NCI-H82 treated with DMSO at 0.1 percent for 48 hours (cell line): ENCODE measurements around the gene FXYD3.
"Not testable (repeated sequence)": the region's sequence is repeated elsewhere in the genome, so short reads cannot be mapped to it uniquely, and the experiment has no call there.

Source experiments
- DNase-seq: peaks from one replicate; lab custom pipeline; 2025; ENCODE audit not compliant: unreplicated experiment; lab: John Stamatoyannopoulos, UW

FXYD3 gene

DNA sequence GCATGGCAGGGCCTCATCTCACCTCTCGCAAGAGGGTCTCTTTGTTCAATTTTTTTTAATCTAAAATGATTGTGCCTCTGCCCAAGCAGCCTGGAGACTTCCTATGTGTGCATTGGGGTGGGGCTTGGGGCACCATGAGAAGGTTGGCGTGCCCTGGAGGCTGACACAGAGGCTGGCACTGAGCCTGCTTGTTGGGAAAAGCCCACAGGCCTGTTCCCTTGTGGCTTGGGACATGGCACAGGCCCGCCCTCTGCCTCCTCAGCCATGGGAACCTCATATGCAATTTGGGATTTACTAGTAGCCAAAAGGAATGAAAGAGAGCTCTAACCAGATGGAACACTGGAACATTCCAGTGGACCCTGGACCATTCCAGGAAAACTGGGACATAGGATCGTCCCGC is 8.0 kb downstream of the FXYD3 start:
- no peak for DNase-seq

GRCh38 chr19:35124098-35125060 is 8.8 kb downstream of the FXYD3 start:
- DNase-seq: no peak

DNA sequence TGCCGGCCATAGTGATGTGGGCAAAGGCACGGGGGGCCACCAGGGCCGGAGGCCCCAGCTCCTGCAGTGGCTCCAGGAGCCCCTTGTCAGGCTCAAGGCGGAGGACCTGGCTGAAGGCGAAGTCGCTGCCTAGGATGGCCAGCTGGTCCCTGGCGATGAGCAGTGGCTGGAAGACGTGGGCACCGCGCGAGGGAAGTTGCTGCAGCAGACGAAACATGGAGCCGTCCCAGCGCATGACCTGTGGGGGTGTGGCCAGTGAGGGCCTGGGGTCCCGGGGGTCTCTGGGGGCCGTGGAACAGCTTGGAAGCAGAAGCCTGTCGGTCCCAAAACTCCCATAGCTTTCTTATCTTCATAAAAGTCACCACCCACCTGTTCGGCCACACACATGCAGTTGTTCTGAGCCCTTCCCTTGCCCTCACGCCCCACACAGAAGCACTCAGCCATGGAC is 9.7 kb downstream of the FXYD3 start:
- DNase-seq: no peak

DNA sequence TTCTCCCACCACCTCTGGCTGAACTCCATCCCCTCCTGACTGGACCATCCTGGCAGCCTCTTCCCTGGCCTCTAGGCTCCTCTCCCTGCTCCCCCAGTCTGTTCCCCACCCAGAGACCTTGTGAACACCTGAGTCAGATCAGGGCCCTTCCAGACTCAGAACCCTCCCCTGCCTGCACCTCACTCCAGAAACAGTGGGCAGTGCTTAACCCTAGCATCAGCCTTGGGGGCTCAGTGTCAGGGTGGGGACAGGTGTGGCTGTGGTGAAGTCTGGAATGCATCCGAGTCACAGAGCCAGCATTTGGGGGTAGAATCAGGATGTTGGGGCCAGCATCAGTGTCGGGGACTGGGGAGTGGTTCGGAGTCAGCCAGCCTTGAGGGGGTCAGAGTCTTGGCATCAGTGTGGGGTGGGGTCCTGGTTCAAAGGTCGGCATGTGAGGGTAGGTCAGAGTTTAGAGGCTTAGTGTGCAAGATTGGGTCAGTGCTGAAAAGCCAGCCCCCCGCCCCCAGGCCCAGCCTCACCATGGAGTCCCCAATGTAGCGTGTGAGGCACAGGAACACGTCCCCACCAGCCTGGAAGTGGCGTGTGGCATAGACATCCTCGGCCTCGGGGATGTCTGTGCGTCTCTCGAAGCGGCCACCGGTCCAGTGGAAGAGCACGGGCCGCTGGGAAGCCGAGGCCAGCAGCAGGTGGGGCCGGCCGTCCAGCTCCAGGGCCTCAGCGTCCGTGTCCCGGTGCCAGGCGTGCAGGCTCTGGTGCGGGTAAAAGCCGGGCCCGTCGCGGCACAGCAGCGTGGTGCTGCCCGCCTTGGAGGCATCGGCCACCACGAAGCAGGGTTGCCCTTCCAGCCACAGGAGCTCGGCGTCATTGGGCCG is 10.4 kb downstream of the FXYD3 start:
- no peak for DNase-seq

- DNase-seq: no peak
Measured at GRCh38 chr19:35126624-35126959, 11.0 kb downstream of the FXYD3 start.

- no peak for DNase-seq
Measured at GRCh38 chr19:35127871-35128270, 12.2 kb downstream of the FXYD3 start.

GRCh38 chr19:35128398-35129057 is 12.9 kb downstream of the FXYD3 start:
- no peak for DNase-seq

DNA sequence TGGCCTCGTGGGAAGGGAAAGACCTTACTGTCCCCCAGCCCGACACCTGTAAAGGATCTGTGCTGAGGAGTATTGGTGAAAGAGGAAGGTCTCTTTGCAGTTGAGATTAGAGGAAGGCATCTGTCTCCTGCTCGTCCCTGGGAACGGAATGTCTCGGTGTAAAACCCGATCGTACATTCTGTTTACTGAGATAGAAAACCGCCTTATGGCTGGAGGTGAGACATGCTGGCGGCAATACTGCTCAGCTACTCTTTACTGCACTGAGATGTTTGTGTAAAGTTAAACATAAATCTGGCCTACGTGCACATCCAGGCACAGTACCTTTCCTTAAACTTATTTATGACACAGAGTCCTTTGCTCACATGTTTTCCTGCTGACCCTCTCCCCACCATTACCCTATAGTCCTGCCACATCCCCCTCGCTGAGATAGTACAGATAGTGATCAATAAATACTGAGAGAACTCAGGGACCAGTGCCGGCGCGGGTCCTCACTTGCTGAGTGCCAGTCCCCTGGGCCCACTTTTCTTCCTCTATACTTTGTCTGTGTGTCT is 14.2 kb downstream of the FXYD3 start:
- not testable (repeated sequence) for DNase-seq

- DNase-seq: no peak
Measured at GRCh38 chr19:35130761-35131720, 15.4 kb downstream of the FXYD3 start.

DNA sequence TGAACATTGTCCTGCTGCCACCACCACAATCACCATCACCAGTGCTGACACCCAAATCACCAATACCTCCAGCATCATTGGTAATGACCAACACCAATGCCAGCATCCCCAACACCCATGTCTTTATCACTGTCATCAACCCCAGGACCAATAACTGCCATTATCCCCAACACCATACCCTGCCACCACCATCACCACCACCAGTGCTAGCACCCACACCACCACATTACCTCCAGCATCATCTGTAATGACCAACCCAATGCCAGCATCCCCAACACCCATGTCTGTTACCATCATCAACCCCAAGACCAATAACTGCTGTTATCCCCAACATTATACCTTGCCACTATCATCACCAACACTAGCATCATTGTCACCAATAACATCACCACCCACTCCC is 16.6 kb downstream of the FXYD3 start:
- DNase-seq: no peak

DNA sequence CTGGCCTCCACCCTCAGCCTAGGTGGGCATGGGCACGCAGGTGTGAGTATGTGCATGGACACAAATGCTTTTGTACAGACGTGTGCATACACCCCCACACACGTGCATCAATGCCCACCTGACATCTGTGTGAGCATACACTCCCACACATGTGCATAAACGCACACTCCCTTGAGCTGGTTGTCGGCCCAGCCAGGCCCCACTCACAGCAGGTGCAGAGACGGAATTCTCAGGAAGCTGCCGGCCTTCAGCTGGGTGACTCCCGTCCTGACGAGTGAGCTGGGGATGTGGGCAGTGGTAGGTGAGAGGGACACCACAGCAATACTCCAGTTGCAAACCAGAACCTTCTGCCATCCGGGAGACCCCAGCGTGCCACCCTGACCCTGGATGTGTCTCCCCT is 18.2 kb downstream of the FXYD3 start:
- DNase-seq: no peak

- DNase-seq: no peak
Measured at GRCh38 chr19:35134601-35135242, 19.1 kb downstream of the FXYD3 start, which contains the start of gene LGI4. TSS of gene LGI4 (minus strand) at chr19:35135059. CDS start at chr19:35134680, 379 bp downstream.

DNA sequence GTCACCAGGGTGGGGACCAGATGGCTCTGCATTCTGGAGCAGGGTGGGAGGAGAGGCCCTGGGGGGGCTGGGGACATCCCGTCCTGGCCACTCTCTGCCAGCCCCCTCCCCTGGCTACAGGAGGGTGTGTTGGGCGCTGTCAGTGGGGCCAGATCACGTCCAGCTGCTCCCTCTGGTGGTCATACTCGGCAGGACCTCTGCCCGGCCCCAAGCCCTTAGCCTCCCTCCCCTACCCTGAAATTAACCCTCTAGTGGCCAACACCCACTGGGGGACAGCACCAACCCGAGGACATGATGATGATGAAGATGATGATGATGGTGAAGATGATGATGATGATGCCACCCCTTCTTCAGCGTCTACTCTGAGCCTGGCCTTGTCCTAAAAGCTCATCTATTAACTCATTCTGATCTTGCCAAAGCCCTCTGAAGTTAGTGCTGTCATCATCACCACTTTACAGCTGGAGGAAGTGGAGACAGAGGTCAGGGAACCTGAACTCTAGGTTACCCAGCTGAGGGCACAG is 19.8 kb downstream of the FXYD3 start:
- DNase-seq: peak; percentile 47

- DNase-seq: no peak
Measured at GRCh38 chr19:35136231-35136630, 20.6 kb downstream of the FXYD3 start.

DNA sequence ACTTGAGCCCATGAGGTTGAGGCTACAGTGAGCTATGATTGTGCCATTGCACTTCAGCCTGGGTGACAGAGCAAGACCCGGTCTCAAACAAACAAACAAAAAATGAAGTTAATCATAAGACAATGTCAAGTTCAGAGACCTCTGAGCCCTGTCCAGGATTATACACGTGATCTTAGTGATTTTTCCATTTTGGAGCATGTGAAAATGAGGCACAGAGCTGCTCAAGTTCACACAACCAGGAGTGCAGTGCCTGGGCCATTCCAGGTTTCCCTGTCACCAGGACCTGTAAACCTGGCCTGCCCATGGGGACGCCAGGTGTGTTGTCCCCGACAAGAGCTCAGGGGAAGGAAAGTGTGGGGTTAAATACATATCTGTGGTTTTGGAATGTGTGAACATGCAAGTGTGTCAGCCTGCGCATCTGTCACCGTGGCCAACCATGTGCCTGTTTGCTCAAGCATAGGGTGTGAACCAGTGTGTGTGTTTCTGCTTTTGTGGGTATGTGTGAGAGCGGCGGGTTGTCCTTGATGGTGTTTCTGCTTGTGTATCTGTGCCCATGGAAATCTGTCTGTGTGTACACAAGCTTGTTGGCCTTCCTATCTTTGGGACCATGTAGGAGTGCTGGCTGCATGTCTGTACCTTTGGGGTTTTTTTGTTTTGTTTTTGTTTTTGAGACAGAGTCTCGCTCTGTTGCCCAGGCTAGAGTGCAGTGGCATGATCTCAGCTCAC is 21.5 kb downstream of the FXYD3 start:
- no peak for DNase-seq

GRCh38 chr19:35138305-35138892 is 22.8 kb downstream of the FXYD3 start, which contains the start of gene FXYD1:
TSS of gene FXYD1 (plus strand) at chr19:35138824. CDS start at chr19:35140080, 1,256 bp downstream.
- no peak for DNase-seq

- DNase-seq: no peak
Measured at GRCh38 chr19:35140207-35140961, 24.8 kb downstream of the FXYD3 start.
